ENCODE data around the gene PAFAH1B1. TPM values are rescaled to one million over a fixed set of nuclear protein-coding genes. Genes with fewer than 3 reads are reported as not detected.

Gene PAFAH1B1

GRCh38 chr17:2730764-2731353 lies 137.4 kb downstream of the PAFAH1B1 start:
- Histone ChIP-seq H3K27ac (ENCODE audit: low read depth, low read length) (no peak overlapping the region), H2AK5ac (ENCODE audit: low read length) (no peak overlapping the region), H2BK120ac (ENCODE audit: low read depth, low read length) (no peak overlapping the region), H3K79me1 (ENCODE audit: low read length) (no peaks in the 10 kb centered on the region), H3K9ac (ENCODE audit: low read length) (no peak overlapping the region), H3K4me3 (ENCODE audit: low read length) (no peak overlapping the region), H3K4ac (ENCODE audit: low read depth, low read length) (no peak overlapping the region), H3K56ac (ENCODE audit: low read length) (no peak overlapping the region), H3K4me1 (ENCODE audit: control insufficient read depth, low read depth, low read length) (no peaks in the 10 kb centered on the region), H4K5ac (ENCODE audit: low read length) (no peak overlapping the region), H3K36me3 (ENCODE audit: control insufficient read depth, insufficient read depth, low read length) (no peaks in the 10 kb centered on the region), H3K79me2 (ENCODE audit: control insufficient read depth, insufficient read depth, low read length) (no peaks in the 10 kb centered on the region), H3K18ac (ENCODE audit: low read length) (no peak overlapping the region), H3K4me2 (ENCODE audit: low read length) (no peak overlapping the region), H2BK15ac (replicated peaks; ENCODE audit: low read depth) (no peak overlapping the region), H3K23ac (ENCODE audit: low read length) (no peak overlapping the region), H2BK5ac (ENCODE audit: low read length) (no peak overlapping the region), H3K27me3 (ENCODE audit: insufficient read depth, low read length, poor library complexity) (no peaks in the 10 kb centered on the region), H4K8ac (ENCODE audit: low read depth, low read length) (no peak overlapping the region)
- DNase-seq = no peak
- no CpG with 5 or more reads among the region's 17 CpGs for WGBS (ENCODE audit: extremely low coverage, insufficient coverage, low lambda C conversion rate)

DNA sequence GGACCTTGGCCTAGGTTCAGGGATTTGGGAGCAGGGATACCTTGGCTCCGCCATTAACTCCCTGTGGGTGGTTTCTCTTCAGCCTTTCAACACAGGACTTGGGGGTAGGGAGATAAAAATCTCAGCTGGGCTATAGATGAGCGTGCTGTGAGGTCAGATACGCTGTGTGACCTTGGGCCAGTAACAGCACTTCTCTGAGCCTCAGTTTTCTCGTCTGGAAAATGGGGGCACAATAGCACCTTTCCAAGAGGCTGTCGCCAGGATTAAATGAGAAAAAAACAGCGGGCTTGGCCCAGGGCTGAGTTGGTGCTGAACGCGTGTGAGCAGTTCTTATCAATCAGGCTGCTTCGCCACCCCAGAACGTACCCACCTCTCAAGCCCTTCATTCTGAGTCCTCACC lies 138.4 kb downstream of the PAFAH1B1 start:
- H3K4ac ChIP-seq (ENCODE audit: low read depth, low read length) = no peak overlapping the region
- no peak overlapping the region for H3K23ac ChIP-seq (ENCODE audit: low read length)
- no CpG with 5 or more reads among the region's 10 CpGs for WGBS (ENCODE audit: extremely low coverage, insufficient coverage, low lambda C conversion rate)
- H3K4me1 ChIP-seq (ENCODE audit: control insufficient read depth, low read depth, low read length) = no peaks in the 10 kb centered on the region
- no peak overlapping the region for H3K4me3 ChIP-seq (ENCODE audit: low read length)
- no peak for DNase-seq
- H3K18ac ChIP-seq (ENCODE audit: low read length) = no peak overlapping the region
- no peaks in the 10 kb centered on the region for H3K79me2 ChIP-seq (ENCODE audit: control insufficient read depth, insufficient read depth, low read length)
- no peak overlapping the region for H3K56ac ChIP-seq (ENCODE audit: low read length)
- no peak overlapping the region for H2AK5ac ChIP-seq (ENCODE audit: low read length)
- no peak overlapping the region for H3K27ac ChIP-seq (ENCODE audit: low read depth, low read length)
- no peak overlapping the region for H4K5ac ChIP-seq (ENCODE audit: low read length)
- no peak overlapping the region for H4K8ac ChIP-seq (ENCODE audit: low read depth, low read length)
- no peak overlapping the region for H2BK5ac ChIP-seq (ENCODE audit: low read length)
- no peaks in the 10 kb centered on the region for H3K79me1 ChIP-seq (ENCODE audit: low read length)
- no peaks in the 10 kb centered on the region for H3K36me3 ChIP-seq (ENCODE audit: control insufficient read depth, insufficient read depth, low read length)
- H3K4me2 ChIP-seq (ENCODE audit: low read length) = no peak overlapping the region
- no peak overlapping the region for H2BK15ac ChIP-seq (replicated peaks; ENCODE audit: low read depth)
- no peaks in the 10 kb centered on the region for H3K27me3 ChIP-seq (ENCODE audit: insufficient read depth, low read length, poor library complexity)
- H3K9ac ChIP-seq (ENCODE audit: low read length) = no peak overlapping the region
- no peak overlapping the region for H2BK120ac ChIP-seq (ENCODE audit: low read depth, low read length)

- Histone ChIP-seq H3K56ac (ENCODE audit: low read length) (no peak overlapping the region), H3K4ac (ENCODE audit: low read depth, low read length) (no peak overlapping the region), H3K23ac (ENCODE audit: low read length) (no peak overlapping the region), H3K79me2 (ENCODE audit: control insufficient read depth, insufficient read depth, low read length) (no peaks in the 10 kb centered on the region), H3K4me1 (ENCODE audit: control insufficient read depth, low read depth, low read length) (no peaks in the 10 kb centered on the region), H3K79me1 (ENCODE audit: low read length) (no peaks in the 10 kb centered on the region), H3K27ac (ENCODE audit: low read depth, low read length) (no peak overlapping the region), H2BK15ac (replicated peaks; ENCODE audit: low read depth) (no peak overlapping the region), H3K27me3 (ENCODE audit: insufficient read depth, low read length, poor library complexity) (no peaks in the 10 kb centered on the region), H4K8ac (ENCODE audit: low read depth, low read length) (no peak overlapping the region), H2BK120ac (ENCODE audit: low read depth, low read length) (no peak overlapping the region), H3K18ac (ENCODE audit: low read length) (no peak overlapping the region), H3K4me2 (ENCODE audit: low read length) (no peak overlapping the region), H3K4me3 (ENCODE audit: low read length) (no peak overlapping the region), H3K36me3 (ENCODE audit: control insufficient read depth, insufficient read depth, low read length) (no peaks in the 10 kb centered on the region), H4K5ac (ENCODE audit: low read length) (no peak overlapping the region), H2BK5ac (ENCODE audit: low read length) (no peak overlapping the region), H2AK5ac (ENCODE audit: low read length) (no peak overlapping the region), H3K9ac (ENCODE audit: low read length) (no peak overlapping the region)
- whole genome bisulfite sequencing (ENCODE audit: extremely low coverage, insufficient coverage, low lambda C conversion rate) = no CpG with 5 or more reads among the region's 10 CpGs
- no peak for DNase-seq
These were observed 141.5 kb downstream of the PAFAH1B1 start for GRCh38 chr17:2734939-2735338.

Small RNA genes lying within 50 kb of the gene (small RNA-seq; reads per million reads assigned to genes)
- not detected for gene MIR6776 (ENCODE audit: insufficient read depth)
- gene RN7SL608P (ENCODE audit: insufficient read depth) = not detected

Measured in mesendoderm (in vitro differentiated cells).